Stimulated activated CD8-positive, alpha-beta memory T cell treated with anti-CD3 and anti-CD28 coated beads, Interleukin-2, amount 100 ng/mL, for 1 hour (primary cell): ENCODE data around the gene PTGES2.
"Not testable (repeated sequence)": the region's sequence is repeated elsewhere in the genome, so short reads cannot be mapped to it uniquely, and the experiment has no call there.

ENCODE experiments used
- DNase-seq, 2 donors: peaks; one replicate each; pipeline ENCODE4 v3.0.0-alpha.2; 2020; ENCODE audit warnings: low read depth in 2 of 2

Gene PTGES2

GRCh38 chr9:128136816-128137793, 9.6 kb upstream of the PTGES2 start:
- no peak for DNase-seq

- not testable (repeated sequence) for DNase-seq
Measured at GRCh38 chr9:128135561-128135960, 8.0 kb upstream of the PTGES2 start.

GRCh38 chr9:128132139-128132538, 4.6 kb upstream of the PTGES2 start:
- not testable (repeated sequence) for DNase-seq

GRCh38 chr9:128131346-128131745, 3.8 kb upstream of the PTGES2 start:
- DNase-seq = not testable (repeated sequence)

GRCh38 chr9:128130651-128131050, 3.1 kb upstream of the PTGES2 start:
- not testable (repeated sequence) for DNase-seq

GRCh38 chr9:128129976-128130590, 2.6 kb upstream of the PTGES2 start:
- DNase-seq = peak; percentile 26 to 27

GRCh38 chr9:128128836-128129590, 1.5 kb upstream of the PTGES2 start:
- no peak for DNase-seq

- DNase-seq = peak; percentile 65 to 74
Measured at GRCh38 chr9:128127990-128128835, 684 bp upstream of the PTGES2 start.

GRCh38 chr9:128125580-128126354, 1.8 kb downstream of the PTGES2 start:
- no peak for DNase-seq

- no peak for DNase-seq
Measured at GRCh38 chr9:128124873-128125579, 2.5 kb downstream of the PTGES2 start.

- no peak for DNase-seq
Measured at GRCh38 chr9:128124451-128124850, 3.1 kb downstream of the PTGES2 start.

- no peak for DNase-seq
Measured at GRCh38 chr9:128123451-128124080, 4.0 kb downstream of the PTGES2 start.

- DNase-seq = no peak
Measured at GRCh38 chr9:128122809-128123175, 4.7 kb downstream of the PTGES2 start.

- DNase-seq = no peak
Measured at GRCh38 chr9:128121924-128122808, 5.4 kb downstream of the PTGES2 start.

- DNase-seq = no peak
Measured at GRCh38 chr9:128121466-128121810, 6.1 kb downstream of the PTGES2 start.

- no peak for DNase-seq
Measured at GRCh38 chr9:128120741-128121465, 6.6 kb downstream of the PTGES2 start.

- DNase-seq = no peak
Measured at GRCh38 chr9:128120061-128120740, 7.3 kb downstream of the PTGES2 start.
